ENCODE measurements around the gene BOK. TPM values are rescaled to one million over a fixed set of nuclear protein-coding genes. Genes with fewer than 3 reads are reported as not detected.

BOK gene
- total RNA-seq, 1 donor from 2014 or later: 46.8 TPM

DNA sequence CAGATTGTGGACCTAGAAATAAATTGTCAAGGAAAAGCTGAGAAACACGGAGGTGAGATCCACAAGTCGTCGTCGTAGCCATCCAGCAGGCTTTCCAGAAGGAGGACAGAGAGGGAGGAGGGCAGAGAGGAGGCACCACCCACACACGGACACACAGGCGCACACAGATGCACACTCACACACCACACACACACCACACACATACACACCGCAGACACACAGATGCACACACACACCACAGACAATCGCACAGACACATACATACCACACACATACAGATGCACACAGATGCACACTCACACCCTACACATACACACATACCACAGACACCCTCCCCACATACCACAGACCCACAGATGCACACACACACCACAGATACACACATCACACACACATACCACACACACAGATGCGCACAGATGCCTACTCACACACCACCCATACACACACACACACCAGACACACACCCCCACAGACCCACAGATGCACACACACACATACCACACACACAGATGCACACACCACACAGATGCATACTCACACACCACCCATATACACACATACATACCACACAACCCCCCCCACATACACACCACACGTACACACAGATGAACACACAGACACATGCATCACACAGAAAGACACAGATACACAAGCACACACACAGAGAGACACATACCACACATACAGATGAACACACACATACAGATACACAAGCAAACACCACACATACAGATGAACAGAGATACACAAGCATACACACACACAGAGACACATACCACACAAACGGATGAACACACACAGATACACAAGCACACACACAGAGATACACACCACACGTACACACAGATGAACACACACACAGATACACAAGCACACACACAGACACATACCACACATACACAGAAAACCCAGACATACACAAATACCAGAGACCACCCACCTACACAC lies 12.7 kb upstream of the BOK start:
- peaks cover 12% of the 10 kb centered on the region for H3K4me1 Mint-ChIP-seq (ENCODE audit: low read depth)
- DNase-seq (ENCODE audit: low spot score): peak; percentile 25
- no peak overlapping the region for H3K4me3 Mint-ChIP-seq (ENCODE audit: unreplicated experiment)
- no peak overlapping the region for H3K27ac Mint-ChIP-seq (ENCODE audit: unreplicated experiment)
- no peaks in the 10 kb centered on the region for H3K27me3 Mint-ChIP-seq (ENCODE audit: low read depth)
- no peaks in the 10 kb centered on the region for H3K9me3 Mint-ChIP-seq (ENCODE audit: low read depth)
- TF ChIP-seq, protein P1, sequence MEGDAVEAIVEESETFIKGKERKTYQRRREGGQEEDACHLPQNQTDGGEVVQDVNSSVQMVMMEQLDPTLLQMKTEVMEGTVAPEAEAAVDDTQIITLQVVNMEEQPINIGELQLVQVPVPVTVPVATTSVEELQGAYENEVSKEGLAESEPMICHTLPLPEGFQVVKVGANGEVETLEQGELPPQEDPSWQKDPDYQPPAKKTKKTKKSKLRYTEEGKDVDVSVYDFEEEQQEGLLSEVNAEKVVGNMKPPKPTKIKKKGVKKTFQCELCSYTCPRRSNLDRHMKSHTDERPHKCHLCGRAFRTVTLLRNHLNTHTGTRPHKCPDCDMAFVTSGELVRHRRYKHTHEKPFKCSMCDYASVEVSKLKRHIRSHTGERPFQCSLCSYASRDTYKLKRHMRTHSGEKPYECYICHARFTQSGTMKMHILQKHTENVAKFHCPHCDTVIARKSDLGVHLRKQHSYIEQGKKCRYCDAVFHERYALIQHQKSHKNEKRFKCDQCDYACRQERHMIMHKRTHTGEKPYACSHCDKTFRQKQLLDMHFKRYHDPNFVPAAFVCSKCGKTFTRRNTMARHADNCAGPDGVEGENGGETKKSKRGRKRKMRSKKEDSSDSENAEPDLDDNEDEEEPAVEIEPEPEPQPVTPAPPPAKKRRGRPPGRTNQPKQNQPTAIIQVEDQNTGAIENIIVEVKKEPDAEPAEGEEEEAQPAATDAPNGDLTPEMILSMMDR (IDR thresholded peaks at IDR 0.05): no peak
- no peaks in the 10 kb centered on the region for H3K36me3 Mint-ChIP-seq (ENCODE audit: low read depth)

DNA sequence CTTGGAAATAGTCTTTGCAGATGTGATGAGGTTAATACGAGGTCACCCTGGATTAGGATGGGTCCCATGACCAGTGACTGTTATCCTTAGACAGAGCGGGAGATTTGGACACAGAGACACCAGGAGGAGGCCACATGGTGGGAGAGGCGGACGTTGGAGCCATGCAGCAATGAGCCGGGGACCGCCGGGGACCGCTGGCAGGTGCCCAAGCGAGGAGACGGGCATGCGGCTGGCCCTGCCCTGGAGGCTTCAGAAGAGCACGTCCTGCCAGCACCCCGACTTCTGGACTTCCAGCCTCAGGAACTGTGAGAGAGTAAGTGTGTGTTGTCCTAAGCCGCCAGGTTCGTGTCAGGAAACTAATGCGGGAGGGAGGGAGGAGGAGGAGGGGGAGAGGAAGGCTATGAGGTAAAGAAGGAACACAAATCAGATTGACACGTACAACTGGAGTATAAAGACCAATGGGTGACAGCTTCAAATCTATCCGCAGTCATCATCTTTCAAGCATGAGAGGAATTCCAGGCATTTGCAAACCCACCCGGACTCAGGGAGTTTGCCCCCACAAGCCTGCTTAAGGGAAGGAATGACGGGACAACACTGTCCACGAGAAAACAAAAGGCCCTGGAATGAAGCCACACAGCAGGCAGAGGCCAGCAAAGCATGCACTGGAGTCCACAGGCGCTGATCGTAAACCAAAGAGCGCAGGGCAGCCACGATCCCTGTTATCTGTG lies 11.6 kb upstream of the BOK start:
- Mint-ChIP-seq H3K4me3 (ENCODE audit: unreplicated experiment) (no peak overlapping the region), H3K27me3 (ENCODE audit: low read depth) (no peaks in the 10 kb centered on the region)

DNA sequence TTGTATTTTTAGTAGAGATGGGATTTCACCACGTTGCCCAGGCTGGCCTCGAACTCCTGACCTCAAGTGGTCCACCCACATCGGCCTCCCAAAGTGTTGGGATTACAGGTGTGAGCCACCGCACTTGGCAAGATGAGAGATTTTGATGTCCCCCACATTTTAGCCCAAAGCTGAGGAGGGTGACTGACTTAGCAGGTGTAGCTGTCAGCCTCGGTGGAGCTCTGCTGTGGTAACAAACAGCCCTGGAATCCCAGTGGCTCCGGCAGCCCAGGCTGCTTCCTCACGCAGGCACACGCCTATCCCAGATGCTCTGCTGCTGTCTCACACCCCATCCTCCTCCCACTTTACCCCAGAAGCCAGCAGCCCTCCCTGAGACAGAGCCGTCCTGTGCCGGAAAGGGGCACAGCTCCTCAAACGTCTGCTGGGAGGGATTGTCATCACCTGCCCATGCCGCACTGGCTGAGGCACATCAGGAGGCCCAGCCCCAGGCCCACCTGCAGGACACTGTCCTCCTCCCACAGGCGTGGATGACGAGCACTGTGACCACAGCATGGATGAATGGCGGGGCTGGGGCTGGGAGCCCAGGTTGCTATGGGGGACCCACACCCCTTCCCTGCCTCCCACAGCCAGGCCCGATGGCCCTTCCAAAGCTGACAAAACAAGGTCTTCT lies 10.6 kb upstream of the BOK start:
- no peaks in the 10 kb centered on the region for H3K27me3 Mint-ChIP-seq (ENCODE audit: low read depth)
- TF ChIP-seq, protein P1 (IDR thresholded peaks at IDR 0.05): no peak
- no peak overlapping the region for H3K4me3 Mint-ChIP-seq (ENCODE audit: unreplicated experiment)
- peaks cover 22% of the 10 kb centered on the region for H3K4me1 Mint-ChIP-seq (ENCODE audit: low read depth)
- no peaks in the 10 kb centered on the region for H3K36me3 Mint-ChIP-seq (ENCODE audit: low read depth)
- H3K9me3 Mint-ChIP-seq (ENCODE audit: low read depth): no peaks in the 10 kb centered on the region
- DNase-seq (ENCODE audit: low spot score): peak; percentile 83
- no peak overlapping the region for H3K27ac Mint-ChIP-seq (ENCODE audit: unreplicated experiment)

More for the DNA sequence above, 11.6 kb upstream of the BOK start:
- DNase-seq (ENCODE audit: low spot score): peak; percentile 86
- Mint-ChIP-seq H3K27ac (ENCODE audit: unreplicated experiment) (no peak overlapping the region), H3K36me3 (ENCODE audit: low read depth) (no peaks in the 10 kb centered on the region), H3K9me3 (ENCODE audit: low read depth) (no peaks in the 10 kb centered on the region), H3K4me1 (ENCODE audit: low read depth) (peaks cover 19% of the 10 kb centered on the region)
- TF ChIP-seq, protein P1 (IDR thresholded peaks at IDR 0.05): no peak

DNA sequence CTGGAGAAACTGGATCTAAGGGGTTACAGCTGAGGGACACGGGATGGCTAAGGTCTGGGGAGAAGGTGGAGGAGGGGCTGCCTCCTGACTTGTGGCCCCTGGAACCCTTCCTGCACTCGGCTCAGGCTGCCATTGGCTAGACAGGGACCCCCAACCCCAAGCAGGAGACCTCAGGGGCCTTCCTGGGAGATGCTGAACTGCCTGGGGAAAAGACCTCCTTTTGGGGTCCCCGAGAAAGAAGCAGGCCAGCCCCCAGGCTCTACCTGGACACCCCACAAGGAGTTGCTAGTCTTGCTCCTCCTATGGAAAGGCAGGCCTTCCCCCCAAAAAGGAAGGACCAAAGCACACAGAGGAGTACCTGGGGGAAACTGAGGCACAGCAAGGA lies 10.1 kb upstream of the BOK start:
- no peaks in the 10 kb centered on the region for H3K36me3 Mint-ChIP-seq (ENCODE audit: low read depth)
- DNase-seq (ENCODE audit: low spot score): peak; percentile 62
- peaks cover 22% of the 10 kb centered on the region for H3K4me1 Mint-ChIP-seq (ENCODE audit: low read depth)
- TF ChIP-seq, protein P1 (IDR thresholded peaks at IDR 0.05): no peak
- no peak overlapping the region for H3K27ac Mint-ChIP-seq (ENCODE audit: unreplicated experiment)
- H3K4me3 Mint-ChIP-seq (ENCODE audit: unreplicated experiment): no peak overlapping the region
- H3K9me3 Mint-ChIP-seq (ENCODE audit: low read depth): no peaks in the 10 kb centered on the region
- no peaks in the 10 kb centered on the region for H3K27me3 Mint-ChIP-seq (ENCODE audit: low read depth)
